Right forelimb (tissue), 1 donor: ENCODE measurements around the gene TM7SF2.

Experiments
- DNase-seq: peaks from one replicate; pipeline ENCODE4 v3.0.0-alpha.2; 2018

TM7SF2 gene

GRCh38 chr11:65115361-65116082 lies 3.9 kb downstream of the TM7SF2 start:
- DNase-seq = no peak

DNA sequence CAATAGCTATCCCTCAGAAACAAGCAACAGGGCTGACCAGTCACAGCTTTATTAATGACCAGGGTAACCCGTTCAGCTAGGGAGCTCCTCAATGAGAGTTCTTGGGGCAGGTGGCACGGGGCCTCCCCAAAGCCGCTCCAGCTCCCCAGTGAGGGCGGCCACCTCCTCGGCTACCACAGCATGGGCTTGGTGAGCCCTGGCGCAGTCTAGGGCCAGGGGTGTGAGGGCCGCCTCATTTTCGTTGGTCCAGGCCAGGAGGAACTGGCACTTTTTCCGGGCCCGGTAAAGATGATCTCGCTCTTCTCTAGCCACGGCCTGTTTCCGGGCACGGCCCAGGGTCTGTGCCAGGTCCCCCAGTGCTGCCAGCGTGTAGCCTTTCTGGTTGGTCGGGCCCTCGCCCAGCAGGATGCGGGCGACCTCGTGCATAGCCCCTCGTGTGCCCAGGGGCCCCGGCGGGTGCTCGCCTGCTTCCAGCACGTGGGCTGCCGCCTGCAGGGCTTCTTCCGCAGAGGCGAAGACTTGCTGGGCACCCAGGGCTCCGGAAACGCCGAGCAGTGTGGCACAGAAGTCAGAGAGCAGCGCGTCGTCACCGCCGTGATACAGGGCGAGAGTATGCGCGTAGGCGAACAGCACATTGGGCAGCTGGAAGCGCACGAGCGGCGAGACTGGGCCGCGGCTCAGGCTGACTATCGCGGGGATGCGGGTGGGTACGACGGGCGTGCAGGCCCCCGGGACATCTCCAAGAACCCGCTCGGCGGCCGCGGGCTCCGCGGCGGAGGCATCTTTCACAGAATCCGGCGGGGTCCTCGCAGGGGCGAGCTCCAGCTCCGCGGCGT lies 4.9 kb downstream of the TM7SF2 start:
- no peak for DNase-seq

- DNase-seq = peak; percentile 99
Observed at GRCh38 chr11:65117206-65118096, 5.8 kb downstream of the TM7SF2 start, which contains the start of gene ZNHIT2. TSS of gene ZNHIT2 (minus strand) at chr11:65117701. CDS start at chr11:65117653, 48 bp downstream.

- DNase-seq = no peak
Observed at GRCh38 chr11:65118097-65118837, 6.6 kb downstream of the TM7SF2 start.

GRCh38 chr11:65118891-65119669 lies 7.4 kb downstream of the TM7SF2 start:
- peak; percentile 34 for DNase-seq

DNA sequence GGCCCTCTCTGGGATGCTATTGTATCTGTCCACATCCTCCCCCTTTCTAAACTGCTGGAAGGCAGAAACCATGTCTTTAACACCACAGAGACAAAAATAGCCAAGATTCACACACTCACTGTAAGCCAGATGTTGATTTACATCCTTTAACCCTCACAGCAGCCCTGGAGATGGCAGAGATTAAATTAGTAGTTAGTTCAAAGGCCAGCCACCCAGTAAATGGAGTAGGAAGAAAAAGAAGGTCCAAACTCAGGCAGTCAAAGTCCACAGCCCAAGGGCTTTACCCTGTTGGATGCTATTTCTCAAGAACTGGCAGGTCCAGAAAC lies 8.0 kb downstream of the TM7SF2 start:
- DNase-seq = peak; percentile 2

GRCh38 chr11:65120831-65121230 lies 9.2 kb downstream of the TM7SF2 start:
- no peak for DNase-seq

DNA sequence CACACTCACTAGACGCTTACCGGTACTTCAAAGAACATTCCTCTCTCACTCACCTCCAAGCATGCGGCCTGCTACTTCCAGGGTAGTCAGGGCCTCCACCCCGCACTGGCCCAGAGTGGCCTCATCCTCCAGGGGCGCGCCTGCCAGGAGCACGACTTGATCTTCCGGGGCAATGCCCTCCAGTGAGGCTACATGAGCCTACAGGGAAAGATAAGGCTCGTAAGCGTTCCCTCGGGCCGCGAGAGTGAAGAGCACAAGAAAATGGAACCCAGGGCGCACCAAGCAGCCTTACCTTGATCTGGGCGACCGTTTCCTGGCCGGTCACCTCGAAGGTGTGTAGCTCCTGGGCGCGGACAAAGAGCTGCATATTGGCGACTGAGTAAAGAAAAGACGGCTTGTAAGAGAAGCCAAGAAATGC lies 9.8 kb downstream of the TM7SF2 start:
- DNase-seq = no peak

- DNase-seq = peak; percentile 96
Observed at GRCh38 chr11:65121865-65122696, 10.4 kb downstream of the TM7SF2 start, which contains the start of the genes FAU and MRPL49. TSS of gene FAU (minus strand) at chr11:65122134. CDS start at chr11:65121813, 321 bp downstream. TSS of gene MRPL49 (plus strand) at chr11:65122321. CDS start at chr11:65122347, 26 bp downstream.

GRCh38 chr11:65124480-65125196 lies 13.0 kb downstream of the TM7SF2 start:
- DNase-seq = no peak

DNA sequence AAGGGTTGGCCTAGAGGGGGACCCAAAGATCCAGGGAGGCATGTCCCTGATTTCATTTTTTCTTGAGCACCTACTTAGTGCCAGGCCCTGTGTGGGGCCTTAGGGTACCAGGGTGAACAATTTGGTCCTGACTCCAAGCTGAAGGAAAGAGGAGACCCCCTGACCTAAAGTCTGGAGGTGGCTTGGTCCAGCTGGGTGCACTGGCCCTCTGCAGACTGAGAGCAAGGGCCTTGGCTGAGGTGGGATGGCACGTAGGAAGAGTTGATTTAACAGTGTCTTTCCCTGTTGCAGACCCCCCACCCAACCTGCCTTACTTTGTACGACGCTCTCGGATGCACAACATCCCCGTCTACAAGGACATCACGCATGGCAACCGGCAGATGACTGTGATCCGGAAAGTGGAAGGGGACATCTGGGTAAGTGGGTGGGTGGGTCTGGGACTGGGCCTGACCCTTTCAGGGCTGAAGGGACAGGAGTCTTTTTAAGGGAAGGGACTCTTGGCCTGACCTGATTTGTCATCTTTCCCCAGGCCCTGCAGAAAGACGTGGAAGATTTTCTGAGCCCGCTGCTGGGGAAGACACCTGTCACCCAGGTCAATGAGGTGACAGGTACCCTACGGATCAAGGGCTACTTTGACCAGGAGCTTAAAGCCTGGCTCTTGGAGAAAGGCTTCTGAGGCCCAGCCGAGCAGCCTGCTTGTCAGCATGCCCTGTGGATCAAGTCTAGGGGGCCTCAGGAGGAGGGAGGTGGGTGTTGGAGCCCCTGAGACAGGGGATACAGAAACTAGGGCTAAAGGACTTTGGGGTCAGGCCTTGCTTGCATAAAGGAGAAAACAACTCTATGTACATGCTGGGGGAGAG lies 13.8 kb downstream of the TM7SF2 start:
- DNase-seq = no peak

GRCh38 chr11:65126624-65127274 lies 15.1 kb downstream of the TM7SF2 start:
- no peak for DNase-seq

DNA sequence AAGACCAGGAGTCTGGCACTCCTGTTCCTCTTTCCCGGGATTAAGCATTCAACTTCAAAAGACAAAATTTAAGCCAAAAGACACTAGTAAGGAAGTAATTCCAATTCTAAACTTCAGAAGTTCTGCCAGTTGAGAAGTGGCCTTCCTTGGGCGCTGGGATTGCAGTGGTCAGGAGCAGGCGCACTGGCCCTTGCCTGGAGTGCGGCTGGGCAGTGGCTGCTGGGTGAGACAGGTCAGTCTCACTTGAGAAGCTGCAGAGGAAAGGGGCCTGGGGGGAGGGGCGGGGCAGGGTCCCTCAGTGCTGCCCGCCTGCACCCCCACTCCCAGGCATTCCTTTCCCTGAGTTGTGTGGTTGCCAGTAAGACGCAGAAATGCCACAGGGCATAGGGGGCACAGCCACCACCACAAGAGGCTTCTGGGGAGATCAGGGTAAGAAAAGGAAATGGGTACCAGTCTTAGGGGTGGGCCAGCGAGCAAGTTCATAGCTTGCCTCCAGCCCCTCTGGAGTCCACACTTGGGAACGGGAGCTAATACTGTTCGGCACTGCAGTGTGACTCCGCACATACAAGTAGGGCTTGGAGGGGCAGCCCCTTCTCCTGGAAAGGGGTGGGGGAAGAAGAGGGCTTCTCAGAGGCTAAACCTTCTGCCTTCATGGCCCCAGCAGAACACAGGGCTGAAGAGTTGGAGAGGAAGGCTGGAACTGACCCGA lies 16.0 kb downstream of the TM7SF2 start:
- no peak for DNase-seq

DNA sequence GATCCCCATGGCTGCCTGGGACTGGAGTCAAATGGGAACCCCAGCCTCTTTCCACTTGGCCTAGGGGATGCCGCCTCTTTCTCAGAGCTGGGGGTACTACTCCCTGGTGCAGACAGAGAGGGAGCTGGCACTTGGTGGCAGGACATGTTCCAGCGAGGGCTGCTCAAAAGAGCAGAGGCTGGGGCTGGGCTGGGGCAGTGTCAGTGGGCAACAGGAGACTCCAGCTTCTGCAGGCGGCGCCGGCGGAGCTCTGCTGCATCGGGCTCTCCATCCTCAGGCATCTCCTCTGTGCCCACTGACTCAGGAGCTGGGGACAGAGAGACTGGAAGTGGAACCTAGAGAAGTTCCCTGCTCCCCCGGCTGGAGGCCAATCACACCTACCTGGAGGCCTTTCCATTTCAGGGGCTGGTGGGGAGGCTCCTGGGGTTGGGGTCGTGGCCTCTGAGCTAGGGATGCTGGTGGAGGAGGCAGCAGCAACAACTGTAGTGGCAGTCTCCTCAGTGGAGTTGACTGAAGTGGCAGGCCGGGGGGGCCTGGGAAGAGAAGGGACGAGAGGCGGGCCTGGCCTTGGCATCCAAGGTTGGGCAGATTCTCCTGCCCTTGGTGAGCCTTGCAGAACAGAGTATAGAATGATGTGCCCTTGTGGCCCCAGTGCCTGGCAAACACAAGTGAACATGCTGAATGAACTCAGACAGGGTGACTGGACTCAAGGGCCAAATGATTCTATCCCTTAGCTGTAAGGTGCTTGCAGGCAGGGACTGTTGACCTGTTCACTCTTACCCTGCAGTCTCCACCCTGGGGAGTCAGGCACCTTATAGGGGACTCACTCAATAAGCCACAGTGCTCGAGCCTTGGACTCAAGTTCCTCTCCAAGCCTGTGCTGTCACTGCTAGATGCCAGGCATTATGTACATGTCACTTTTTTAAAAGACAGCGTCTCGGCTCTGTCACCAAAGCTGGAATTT lies 16.8 kb downstream of the TM7SF2 start:
- no peak for DNase-seq

GRCh38 chr11:65129649-65130441 lies 18.2 kb downstream of the TM7SF2 start:
- DNase-seq = no peak
